Suprapubic skin (tissue), 4 donors: ENCODE measurements around the gene COX20. TPM values are rescaled to one million over a fixed set of nuclear protein-coding genes. Genes with fewer than 3 reads are reported as not detected.
A peak's percentile ranks its signal among the peaks of the same experiment; 100 is the strongest.

Experiments used
- DNase-seq, 2 donors: peaks; one replicate each; pipeline ENCODE4 v3.0.0-alpha.2; 2019; ENCODE audit warnings: low spot score in 2 of 2
- H3K27ac ChIP-seq: fragments of 200-600 bp; sonication (generic); one replicate; pipeline ENCODE4 v1.5.1; 2019
- H3K27me3 ChIP-seq: fragments of 200-600 bp; sonication (generic); one replicate; pipeline ENCODE4 v1.5.1; 2019
- H3K36me3 ChIP-seq: fragments of 200-600 bp; sonication (generic); one replicate; pipeline ENCODE4 v1.5.1; 2019
- H3K4me1 ChIP-seq: fragments of 200-600 bp; sonication (generic); one replicate; pipeline ENCODE4 v1.5.1; 2019
- H3K4me3 ChIP-seq: fragments of 200-600 bp; sonication (generic); one replicate; pipeline ENCODE4 v1.5.1; 2019; ENCODE audit warnings: mild to moderate bottlenecking
- H3K9me3 ChIP-seq: fragments of 200-600 bp; sonication (generic); one replicate; pipeline ENCODE4 v1.5.1; 2019
- EP300 ChIP-seq: sonication (generic); formaldehyde crosslinking; IDR thresholded peaks from one replicate; pipeline ENCODE4 v1.6.1; 2017; ENCODE audit warnings: antibody characterized with exemption
- POLR2A ChIP-seq, 2 donors: fragments of 450-650 bp; IDR thresholded peaks; one replicate each; pipeline ENCODE4 v1.6.1; 2017; ENCODE audit warnings: antibody characterized with exemption in 2 of 2, mild to moderate bottlenecking in 2 of 2, moderate library complexity in 2 of 2
- POLR2AphosphoS5 ChIP-seq, 3 donors: sonication (generic); formaldehyde crosslinking; IDR thresholded peaks; one replicate each; pipeline ENCODE4 v1.6.1; 2017; ENCODE audit warnings: antibody characterized with exemption in 3 of 3
- WGBS: methylation state at CpG from one replicate; pipeline ENCODE4 v1.1.5; 2018; 5-methylcytosine and 5-hydroxymethylcytosine counted together
- total RNA-seq, 4 donors: library from RNA; depleted of rRNA; stranded (reverse); fragments of >200 nt; gene quantifications; one replicate each; pipeline ENCODE4 v1.1.0, GENCODE V29; 2016
- TF ChIP-seq, protein P1 (sequence below), 2 donors: fragments of 200-600 bp in 1 of 2; fragments of 450-650 bp in 1 of 2; sonication (generic) in 1 of 2; IDR thresholded peaks; one replicate each; pipeline ENCODE4 v1.5.1; 2016 to 2019; ENCODE audit warnings: antibody characterized with exemption in 2 of 2, mild to moderate bottlenecking in 1 of 2, moderate library complexity in 1 of 2

Gene COX20
- total RNA-seq, 4 donors from 2014 or later = 19.4 to 30.3 (median 25.3) TPM

DNA sequence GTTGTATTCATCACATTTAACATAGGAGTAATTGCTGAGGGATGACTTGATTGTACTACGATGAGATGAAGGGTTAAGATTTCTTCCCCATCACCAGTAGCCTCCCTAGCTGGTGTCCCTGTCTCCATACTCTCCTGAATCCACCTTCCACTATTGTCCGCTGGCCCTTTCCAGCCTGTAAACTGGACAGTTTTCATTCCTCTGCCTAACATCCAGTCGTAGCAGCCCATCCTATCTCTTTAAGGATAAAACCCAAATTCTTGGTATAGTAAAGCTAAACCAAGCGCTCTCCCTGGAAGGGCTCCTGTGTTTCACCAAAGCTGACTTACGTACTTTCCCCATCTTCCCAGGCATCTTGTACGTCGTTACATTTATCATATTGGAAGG is 670 bp downstream of the COX20 start:
- Histone ChIP-seq H3K27ac (peak overlapping the region; percentile 99), H3K4me1 (peaks cover 31% of the 10 kb centered on the region), H3K36me3 (peaks cover 19% of the 10 kb centered on the region), H3K9me3 (no peaks in the 10 kb centered on the region), H3K27me3 (no peaks in the 10 kb centered on the region), H3K4me3 (peak overlapping the region; percentile 91)
- no peak for DNase-seq
- WGBS = 1% methylated on average over 7 of the region's 7 CpGs
- TF ChIP-seq, protein P1, sequence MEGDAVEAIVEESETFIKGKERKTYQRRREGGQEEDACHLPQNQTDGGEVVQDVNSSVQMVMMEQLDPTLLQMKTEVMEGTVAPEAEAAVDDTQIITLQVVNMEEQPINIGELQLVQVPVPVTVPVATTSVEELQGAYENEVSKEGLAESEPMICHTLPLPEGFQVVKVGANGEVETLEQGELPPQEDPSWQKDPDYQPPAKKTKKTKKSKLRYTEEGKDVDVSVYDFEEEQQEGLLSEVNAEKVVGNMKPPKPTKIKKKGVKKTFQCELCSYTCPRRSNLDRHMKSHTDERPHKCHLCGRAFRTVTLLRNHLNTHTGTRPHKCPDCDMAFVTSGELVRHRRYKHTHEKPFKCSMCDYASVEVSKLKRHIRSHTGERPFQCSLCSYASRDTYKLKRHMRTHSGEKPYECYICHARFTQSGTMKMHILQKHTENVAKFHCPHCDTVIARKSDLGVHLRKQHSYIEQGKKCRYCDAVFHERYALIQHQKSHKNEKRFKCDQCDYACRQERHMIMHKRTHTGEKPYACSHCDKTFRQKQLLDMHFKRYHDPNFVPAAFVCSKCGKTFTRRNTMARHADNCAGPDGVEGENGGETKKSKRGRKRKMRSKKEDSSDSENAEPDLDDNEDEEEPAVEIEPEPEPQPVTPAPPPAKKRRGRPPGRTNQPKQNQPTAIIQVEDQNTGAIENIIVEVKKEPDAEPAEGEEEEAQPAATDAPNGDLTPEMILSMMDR (IDR thresholded peaks at IDR 0.05) = no peak
- TF ChIP-seq EP300 = no peak
- no peak for TF ChIP-seq POLR2AphosphoS5 (IDR thresholded peaks at IDR 0.05)
- no peak for TF ChIP-seq POLR2A (IDR thresholded peaks at IDR 0.05)

DNA sequence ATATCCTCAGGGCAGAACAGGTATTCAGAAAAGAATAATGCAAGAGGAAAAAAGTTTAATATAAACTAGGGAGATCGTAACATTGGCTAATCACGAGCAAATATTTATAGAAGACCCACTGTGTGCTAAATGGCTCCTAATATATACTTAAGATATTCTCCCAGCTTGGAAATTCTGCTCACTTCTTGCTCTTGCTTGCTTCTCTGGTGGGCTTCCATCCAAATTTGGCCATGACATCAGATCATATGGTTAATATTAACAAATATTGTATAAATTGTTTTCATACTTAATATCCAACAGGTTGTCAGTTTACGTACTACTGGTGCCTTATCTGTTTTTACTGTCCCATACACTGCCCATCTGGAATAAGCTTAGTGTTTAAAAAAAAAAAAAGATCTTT is 1.1 kb downstream of the COX20 start:
- peak overlapping the region; percentile 99 for H3K27ac ChIP-seq
- no peaks in the 10 kb centered on the region for H3K9me3 ChIP-seq
- H3K27me3 ChIP-seq = no peaks in the 10 kb centered on the region
- peak overlapping the region; percentile 91 for H3K4me3 ChIP-seq
- peaks cover 23% of the 10 kb centered on the region for H3K36me3 ChIP-seq
- no peak for DNase-seq
- peaks cover 31% of the 10 kb centered on the region for H3K4me1 ChIP-seq
- 15% methylated on average over 3 of the region's 3 CpGs for WGBS
- TF ChIP-seq POLR2AphosphoS5 (IDR thresholded peaks at IDR 0.05) (no peak), EP300 (no peak), POLR2A (IDR thresholded peaks at IDR 0.05) (no peak)
- TF ChIP-seq, protein P1 (IDR thresholded peaks at IDR 0.05) = no peak

DNA sequence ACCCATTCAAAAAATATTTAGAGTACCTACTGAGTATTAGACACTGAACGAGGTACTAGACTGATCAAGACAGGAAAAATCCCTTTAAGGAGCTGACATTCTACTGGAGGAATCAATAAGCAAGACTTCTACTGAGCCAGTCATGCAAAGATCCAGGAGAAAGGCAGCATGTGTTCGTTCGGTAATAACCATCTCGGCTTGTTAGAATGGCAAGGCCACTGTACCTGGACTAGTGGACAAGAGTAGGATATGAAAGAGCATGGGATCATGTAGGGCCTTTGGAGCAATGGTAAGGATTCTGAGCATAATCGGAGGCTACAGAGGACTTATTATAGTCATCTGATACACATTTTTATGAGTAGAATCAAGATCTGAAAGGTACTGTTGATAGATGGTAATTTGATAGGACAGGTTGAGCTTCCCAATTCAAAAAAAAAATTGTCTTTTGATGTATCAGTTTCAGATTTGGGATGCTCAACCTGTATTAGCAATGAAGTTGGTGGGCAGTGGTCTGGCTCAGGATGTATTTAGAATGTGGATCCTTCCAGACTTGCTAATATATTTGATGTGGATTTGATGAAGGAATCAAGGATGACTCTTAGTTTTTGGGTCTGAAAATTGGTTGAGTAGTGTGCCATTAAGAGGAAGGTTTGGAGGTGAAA is 2.3 kb downstream of the COX20 start:
- Histone ChIP-seq H3K27ac (peak overlapping the region; percentile 4), H3K27me3 (no peaks in the 10 kb centered on the region)
- 65% methylated on average over 5 of the region's 5 CpGs for WGBS

DNA sequence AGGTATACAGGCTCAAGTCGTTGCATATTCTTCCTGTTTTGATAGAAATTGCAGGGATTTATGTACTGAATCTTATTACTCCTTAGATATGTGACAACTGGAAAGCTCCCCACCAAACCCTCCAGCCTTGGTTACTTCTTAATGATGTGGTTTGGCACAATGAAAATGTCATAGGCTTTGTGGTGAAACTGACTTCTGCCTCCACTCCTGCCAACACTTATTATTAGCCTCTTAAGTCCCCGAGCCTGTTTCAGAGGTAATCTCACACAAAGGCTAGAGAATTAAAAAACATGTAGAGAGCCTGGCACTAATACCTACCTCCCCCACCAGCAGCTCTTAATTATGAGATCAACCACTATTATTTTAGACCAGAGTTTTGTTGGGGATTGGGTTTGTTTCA is 4.2 kb downstream of the COX20 start:
- DNase-seq = no peak
- peaks cover 53% of the 10 kb centered on the region for H3K36me3 ChIP-seq
- peaks cover 22% of the 10 kb centered on the region for H3K4me1 ChIP-seq
- TF ChIP-seq POLR2AphosphoS5 (IDR thresholded peaks at IDR 0.05) (no peak), EP300 (no peak), POLR2A (IDR thresholded peaks at IDR 0.05) (no peak)
- TF ChIP-seq, protein P1 (IDR thresholded peaks at IDR 0.05) = no peak
- no peak overlapping the region for H3K4me3 ChIP-seq
- WGBS = 45% methylated on average over 2 of the region's 2 CpGs
- no peaks in the 10 kb centered on the region for H3K9me3 ChIP-seq
- no peak overlapping the region for H3K27ac ChIP-seq
- no peaks in the 10 kb centered on the region for H3K27me3 ChIP-seq

More for the DNA sequence above, 2.3 kb downstream of the COX20 start:
- Histone ChIP-seq H3K4me3 (no peak overlapping the region), H3K9me3 (no peaks in the 10 kb centered on the region), H3K36me3 (peaks cover 34% of the 10 kb centered on the region), H3K4me1 (peaks cover 31% of the 10 kb centered on the region)
- DNase-seq = no peak
- TF ChIP-seq POLR2AphosphoS5 (IDR thresholded peaks at IDR 0.05) = no peak
- TF ChIP-seq EP300 = no peak
- no peak for TF ChIP-seq POLR2A (IDR thresholded peaks at IDR 0.05)
- TF ChIP-seq, protein P1 (IDR thresholded peaks at IDR 0.05) = no peak

DNA sequence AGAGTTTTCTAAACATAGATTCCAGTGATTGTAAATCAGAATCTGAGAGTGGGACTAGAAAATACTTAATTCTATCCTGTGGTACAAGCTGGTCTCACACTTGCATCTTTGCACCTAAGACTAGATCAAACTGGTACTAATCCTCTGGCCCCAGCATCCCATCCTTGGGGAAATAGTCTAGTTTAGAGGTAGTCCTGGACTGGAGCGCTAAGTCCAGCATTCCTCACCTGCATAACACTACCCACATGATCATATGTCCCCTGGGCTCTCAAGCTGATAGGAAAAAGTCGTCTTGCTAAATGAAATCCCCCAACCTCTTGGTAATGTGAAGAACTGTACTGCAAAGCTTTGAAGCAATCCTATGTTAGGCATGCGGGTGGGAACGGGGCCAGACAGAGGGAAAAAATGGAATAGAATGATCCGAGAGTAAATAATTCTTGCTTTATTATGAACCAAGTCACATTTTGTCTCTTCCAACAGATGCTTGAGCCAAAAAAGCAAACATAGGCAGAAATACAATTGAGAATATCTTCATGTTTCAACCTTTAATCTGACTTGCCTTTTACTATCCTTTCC is 4.8 kb downstream of the COX20 start:
- DNase-seq = no peak
- no peak overlapping the region for H3K4me3 ChIP-seq
- no peak overlapping the region for H3K27ac ChIP-seq
- H3K4me1 ChIP-seq = peaks cover 22% of the 10 kb centered on the region
- H3K9me3 ChIP-seq = no peaks in the 10 kb centered on the region
- no peaks in the 10 kb centered on the region for H3K27me3 ChIP-seq
- TF ChIP-seq EP300 = no peak
- TF ChIP-seq POLR2A (IDR thresholded peaks at IDR 0.05) = no peak
- no peak for TF ChIP-seq POLR2AphosphoS5 (IDR thresholded peaks at IDR 0.05)
- TF ChIP-seq, protein P1 (IDR thresholded peaks at IDR 0.05) = no peak
- WGBS = 75% methylated on average over 5 of the region's 5 CpGs
- peaks cover 59% of the 10 kb centered on the region for H3K36me3 ChIP-seq
